NCI-H1417 treated with DMSO at 0.1 percent for 48 hours (cell line): Measurements from ENCODE around the gene IER3.

Experiments
- DNase-seq: peaks from one replicate; lab custom pipeline; 2025; lab: John Stamatoyannopoulos, UW

IER3 gene

DNA sequence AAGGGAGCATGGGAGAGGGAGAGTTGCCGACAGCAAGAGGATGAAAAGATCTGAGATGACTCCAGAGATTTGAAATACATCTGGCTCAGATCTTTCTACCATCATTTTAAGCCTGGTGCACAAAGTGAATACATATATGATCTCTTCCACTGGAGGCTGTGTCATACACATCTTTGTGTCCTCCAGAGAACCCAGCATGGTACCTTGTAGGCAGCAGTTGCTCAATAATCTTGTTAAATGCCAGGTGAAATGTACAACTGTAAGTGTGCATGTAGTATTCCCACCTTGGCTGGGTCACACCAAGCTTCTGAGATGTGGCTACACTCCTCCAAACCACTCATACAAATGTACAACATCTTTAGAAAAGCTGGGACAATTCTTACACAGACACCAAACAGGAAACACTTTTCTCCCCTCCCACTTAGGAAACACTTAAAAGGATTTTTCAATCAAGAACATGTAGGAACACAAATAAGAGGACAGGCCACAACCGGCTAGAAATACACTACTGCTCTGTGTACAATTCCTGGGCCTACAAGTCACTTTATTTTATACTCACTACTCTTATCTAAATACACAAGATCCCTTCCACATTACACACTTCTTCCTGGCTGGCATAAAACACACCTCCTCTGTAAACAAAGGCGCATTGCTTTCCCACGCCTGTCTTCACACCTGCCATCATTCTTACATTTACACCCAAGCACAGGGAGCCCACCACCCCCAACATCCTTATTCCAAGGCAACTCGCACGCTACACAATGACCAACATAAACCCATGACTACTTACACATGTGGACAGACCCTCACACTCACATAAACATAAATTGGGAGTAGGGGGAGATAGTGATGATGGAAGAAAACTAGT is 3.8 kb upstream of the IER3 start:
- DNase-seq: no peak

DNA sequence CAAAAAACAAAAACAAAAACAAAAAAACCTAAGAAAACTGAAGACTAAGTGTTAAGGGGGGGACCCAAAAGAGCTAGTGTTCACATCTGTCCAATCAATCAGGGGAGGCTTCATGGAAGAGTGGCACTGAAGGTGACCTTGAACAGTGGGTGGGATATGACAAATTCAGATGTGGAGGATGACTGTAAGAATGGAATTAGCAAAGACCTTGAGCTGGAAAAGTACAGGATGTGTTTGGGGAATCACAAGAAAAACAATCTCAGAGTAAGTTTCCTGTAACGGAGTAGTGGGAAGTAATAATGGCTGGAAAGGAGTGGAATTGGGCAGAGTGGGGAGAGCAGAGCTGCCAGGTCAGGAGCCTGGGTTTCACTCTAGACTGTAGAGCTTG is 2.9 kb upstream of the IER3 start:
- no peak for DNase-seq

DNA sequence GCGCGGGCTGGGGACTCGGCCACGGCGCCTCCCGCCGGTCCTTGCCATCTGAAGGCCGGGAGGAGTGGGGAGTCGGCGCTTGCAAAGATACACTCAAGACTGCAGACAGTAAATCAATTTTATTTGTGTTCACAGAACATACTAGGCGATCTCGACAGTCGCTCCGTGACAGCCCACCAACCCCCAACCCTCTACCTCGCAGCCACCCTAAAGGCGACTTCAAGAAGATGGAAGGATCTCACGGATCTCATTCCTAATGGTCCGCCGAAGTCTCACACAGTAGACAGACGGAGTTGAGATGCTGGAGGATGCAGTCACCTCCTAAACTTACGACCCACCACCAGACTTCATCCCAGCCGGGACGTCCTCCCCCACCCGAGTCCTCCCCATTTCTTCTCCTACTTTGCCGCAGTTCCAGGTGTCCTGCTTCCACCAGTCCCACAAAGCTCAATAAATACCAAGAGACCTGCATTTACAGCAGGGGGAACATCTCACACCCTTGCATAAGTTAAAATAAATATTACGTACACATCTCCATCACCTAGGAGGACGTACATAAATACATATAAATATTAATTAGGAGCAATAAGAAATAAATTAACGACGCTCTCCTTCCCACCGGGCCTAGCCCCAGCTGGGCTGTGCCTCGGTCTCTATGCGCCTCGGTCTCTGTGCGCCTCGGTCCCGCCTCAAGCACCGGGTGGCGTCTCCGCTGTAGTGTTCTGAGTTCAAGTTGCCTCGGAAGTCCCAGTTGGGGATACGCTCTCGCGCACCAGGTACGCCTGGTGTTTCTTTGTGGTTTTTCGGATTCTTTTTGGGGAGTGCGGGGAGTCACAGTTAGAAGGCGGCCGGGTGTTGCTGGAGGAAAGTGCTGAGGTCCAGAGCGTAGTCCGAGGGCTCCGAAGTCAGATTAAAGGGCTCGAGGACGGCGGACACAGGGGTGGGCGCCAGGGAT is 971 bp downstream of the IER3 start:
- DNase-seq: no peak

DNA sequence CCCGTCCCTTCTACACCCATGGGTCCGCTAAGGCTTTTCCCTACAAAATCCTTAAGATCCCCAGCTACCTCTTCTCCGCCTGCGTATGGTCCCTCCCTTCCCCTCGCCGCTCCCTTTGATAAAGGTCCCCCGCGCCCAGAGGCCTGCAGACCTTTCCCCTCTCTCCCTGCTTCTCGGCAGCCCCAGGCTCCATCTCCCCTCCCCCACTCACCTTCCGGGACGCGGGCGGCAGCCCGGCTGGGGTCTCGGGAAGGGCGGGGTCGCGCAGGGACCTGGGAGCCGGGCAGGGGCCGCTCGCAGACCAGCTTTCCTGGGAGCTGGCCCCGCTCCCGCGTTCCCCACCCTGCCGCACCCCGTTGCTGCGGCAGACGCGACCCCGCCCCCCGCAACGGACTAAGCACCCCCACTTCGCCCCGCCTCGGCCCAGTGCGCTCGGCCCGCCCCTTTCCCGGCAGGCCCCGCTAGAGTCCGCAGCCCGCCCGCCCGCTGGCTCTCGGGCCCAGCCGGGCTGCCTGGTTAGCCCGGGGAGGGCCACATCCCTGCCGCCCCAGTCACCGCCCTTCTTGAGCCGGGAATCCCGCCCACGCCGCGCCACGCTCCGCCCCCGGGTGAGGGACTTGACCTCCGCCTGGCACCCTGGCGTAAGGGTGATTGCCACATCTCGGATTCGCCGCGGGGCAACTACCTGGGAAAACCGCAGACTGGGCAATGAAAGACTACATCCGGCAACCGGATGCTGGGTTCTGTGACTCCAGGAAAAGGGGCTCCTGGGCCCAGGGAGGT is 1.8 kb downstream of the IER3 start, which contains the start of gene FLOT1:
Gene FLOT1 (minus strand): TSS at position 372 of the 783 bp plus-strand sequence. CDS start 498 bp downstream, outside the sequence.
- DNase-seq: no peak

DNA sequence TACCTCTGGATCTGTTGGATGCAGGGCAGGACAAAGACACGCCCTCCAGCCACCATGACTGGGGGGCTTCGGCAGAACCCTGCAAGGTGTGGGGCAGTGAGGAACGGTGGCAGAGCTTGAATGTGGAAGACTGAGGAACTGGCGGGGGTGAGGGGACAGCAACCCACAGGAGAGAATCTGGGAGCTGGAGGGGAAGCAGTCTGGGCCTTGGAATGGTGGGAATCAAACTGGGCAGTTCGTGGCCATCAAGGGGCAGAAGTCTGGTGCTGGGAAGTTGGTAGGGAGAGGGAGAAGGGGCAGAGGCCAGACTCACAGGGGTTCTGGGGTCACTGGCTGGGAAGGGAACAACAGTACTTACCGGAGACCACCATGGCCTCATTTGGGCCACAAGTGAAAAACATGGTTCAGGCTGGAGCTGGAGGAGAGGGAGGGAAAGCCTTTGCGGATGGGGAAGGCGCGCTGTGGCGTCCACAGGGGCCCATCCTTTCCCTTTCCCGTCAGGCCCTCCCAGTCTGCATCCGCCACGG is 2.5 kb downstream of the IER3 start:
- no peak for DNase-seq

GRCh38 chr6:30741063-30741779 is 3.1 kb downstream of the IER3 start:
- DNase-seq: no peak

GRCh38 chr6:30740540-30740870 is 3.8 kb downstream of the IER3 start:
- DNase-seq: no peak

GRCh38 chr6:30738532-30738931 is 5.8 kb downstream of the IER3 start:
- no peak for DNase-seq

DNA sequence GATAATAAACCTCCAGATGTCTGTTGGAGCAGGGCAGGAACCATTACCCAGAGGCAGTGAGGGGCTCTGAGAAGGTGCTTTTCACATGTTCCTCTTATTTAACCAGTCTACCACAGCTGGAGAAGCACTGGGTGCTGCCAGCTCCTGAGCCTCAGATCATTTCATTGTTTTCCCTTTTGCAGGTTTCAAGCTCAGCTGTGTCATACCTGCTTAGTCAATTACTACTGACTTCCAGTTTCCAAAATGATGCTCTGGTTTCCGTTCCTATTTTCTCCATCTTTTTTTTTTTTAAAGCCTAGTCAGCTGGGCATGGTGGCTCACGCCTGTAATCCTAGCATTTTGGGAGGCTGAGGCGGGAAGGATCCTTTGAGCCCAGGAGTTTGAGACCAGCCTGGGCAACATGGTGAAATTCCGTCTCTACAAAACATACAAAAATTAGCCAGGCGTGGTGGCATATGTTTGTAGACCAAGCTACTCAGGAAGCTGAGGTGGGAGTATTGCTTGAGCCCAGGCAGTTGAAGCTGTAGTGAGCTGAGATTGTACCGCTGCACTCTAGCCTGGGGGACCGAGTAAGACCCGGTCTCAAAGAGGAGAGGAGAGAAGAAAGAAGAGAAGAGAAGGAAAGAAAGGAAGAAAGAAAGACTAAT is 8.6 kb downstream of the IER3 start:
- no peak for DNase-seq

DNA sequence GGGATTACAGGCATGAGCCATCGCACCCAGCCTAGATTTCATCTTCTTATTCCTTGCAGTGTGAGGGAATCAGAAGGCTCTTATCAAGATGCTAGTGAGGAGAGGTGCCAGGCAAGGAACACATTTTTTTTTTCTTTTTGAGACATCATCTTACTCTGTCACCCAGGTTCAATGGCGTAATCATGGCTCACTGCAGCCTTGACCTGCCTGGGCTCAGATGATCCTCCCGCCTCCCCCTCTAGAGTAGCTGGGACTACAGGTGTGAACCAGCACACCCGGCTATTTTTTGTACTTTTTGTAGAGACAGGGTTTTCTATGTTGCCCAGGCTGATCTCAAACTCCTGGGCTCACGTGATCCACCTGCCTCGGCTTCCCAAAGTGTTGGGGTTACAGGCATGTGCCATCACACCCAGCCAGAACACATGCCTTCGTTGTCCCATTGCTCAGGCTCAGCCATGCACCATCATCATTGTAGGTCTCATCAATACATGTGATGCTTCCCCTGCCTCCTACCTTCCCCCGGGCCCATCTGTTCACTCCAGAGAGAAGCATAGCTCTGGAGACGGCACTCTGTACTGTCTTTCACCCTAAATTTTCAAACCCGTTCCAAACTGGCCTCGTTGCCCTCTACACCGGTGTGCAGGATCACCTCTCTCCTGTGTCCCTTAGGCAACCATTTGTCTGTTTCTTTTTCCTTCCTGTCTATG is 12.0 kb downstream of the IER3 start:
- no peak for DNase-seq

GRCh38 chr6:30730601-30731435 is 13.5 kb downstream of the IER3 start:
- peak; percentile 50 for DNase-seq

DNA sequence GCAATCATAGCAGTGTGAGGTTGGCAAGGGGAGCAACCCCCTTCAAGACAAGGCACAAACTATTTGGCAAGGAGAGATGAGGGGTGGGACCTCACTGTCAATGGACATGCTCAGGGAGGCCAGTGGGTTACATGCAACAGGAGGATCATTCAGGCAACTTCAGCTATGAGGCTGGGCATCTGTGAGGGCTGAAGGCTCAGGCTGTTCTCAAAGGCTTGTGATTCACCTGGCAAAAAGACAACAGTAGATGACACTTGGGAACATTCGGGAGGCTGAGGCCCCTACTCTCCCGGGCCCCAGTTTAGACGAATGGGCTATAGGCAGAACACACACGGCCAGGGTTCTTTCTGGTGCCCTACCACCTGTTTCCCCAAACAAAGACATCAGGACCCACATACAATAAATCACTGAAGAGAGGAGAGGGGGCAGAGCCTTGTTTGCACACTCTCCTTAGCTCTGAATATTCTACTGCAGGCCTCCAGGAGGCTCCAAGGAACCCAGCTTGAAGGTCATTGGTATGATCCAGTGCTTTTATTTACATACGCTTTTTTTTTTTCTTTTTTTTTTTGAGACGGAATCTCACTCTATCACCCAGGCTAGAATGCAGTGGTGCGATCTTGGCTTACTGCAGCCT is 16.3 kb downstream of the IER3 start:
- no peak for DNase-seq

DNA sequence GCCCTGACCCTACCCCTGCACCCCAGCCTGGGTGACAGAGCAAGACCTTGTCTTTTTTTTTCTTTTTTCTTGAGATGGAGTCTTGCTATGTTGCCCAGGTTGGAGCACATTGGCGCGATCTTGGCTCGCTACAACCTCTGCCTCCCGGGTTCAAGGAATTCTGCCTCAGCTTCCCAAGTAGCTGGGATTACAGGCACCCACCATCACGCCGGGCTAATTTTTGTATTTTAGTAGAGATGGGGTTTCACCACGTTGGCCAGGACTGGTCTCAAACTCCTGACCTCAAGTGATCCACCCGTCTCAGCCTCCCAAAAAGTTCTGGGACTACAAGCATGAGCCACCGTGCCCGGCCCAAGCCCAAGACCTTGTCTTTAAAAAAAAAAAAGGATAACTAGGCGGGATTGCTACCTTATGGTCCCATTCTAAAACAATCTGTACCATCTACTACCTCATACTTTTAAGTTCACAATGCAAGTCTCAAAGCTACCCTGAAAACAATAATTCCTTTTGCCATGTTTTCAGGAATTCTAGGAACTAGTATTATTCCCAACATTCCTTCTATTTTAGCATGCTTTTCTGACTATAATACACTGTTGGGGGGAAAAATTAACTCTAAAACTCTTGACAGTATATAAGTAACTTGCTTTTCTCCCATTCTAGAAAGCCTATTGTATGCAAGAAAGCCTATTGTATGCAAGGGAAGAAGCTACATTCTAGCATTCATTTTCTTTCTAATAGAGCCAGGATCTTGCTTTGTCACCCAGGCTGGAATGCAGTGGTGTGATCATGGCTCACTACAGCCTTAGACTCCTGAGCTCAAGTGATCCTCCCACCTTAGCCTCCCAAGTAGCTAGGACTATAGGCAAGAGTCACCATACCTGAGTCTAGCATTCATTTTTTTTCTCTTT is 17.6 kb downstream of the IER3 start:
- DNase-seq: no peak

- no peak for DNase-seq
Measured at GRCh38 chr6:30725713-30726505, 18.4 kb downstream of the IER3 start.

GRCh38 chr6:30724906-30725667 is 19.3 kb downstream of the IER3 start:
- DNase-seq: no peak
